ENCODE results near the gene URM1. TPM values are rescaled to one million over a fixed set of nuclear protein-coding genes. Genes with fewer than 3 reads are reported as not detected.
"Not testable (repeated sequence)": the region's sequence is repeated elsewhere in the genome, so short reads cannot be mapped to it uniquely, and the experiment has no call there.

Gene URM1
- total RNA-seq, 2 experiments from 2014 or later = 28.4 to 28.8 TPM

GRCh38 chr9:128411364-128412119 is 40.4 kb downstream of the URM1 start:
- Mint-ChIP-seq H3K4me3 (no peak overlapping the region), H3K27me3 (peaks cover 70% of the 10 kb centered on the region), H3K4me1 (ENCODE audit: low read depth) (no peaks in the 10 kb centered on the region), H3K36me3 (ENCODE audit: low read depth) (no peaks in the 10 kb centered on the region), H3K9me3 (no peaks in the 10 kb centered on the region), H3K27ac (no peak overlapping the region)
- no peak overlapping the region for H3K27ac ChIP-seq (ENCODE audit: low read depth in 1 of 2, low read length in 2 of 2)
- POLR2A ChIA-PET = no interaction called here
- peaks cover 0 to 6% of the 10 kb centered on the region in 2 experiments for H3K9me3 ChIP-seq (ENCODE audit: control insufficient read depth in 1 of 2, insufficient read depth in 1 of 2, low read length in 2 of 2)
- no peak for TF ChIP-seq CTCF (IDR thresholded peaks at IDR 0.05)
- ATAC-seq (ENCODE audit: poor library complexity) (no peak), DNase-seq (no peak)
- H3K4me1 ChIP-seq (ENCODE audit: insufficient read depth, low read length) = no peaks in the 10 kb centered on the region
- intact Hi-C loops (cut with DNase I, micrococcal nuclease) = loop anchor here (1.0 to 2.0 kb wide), 3 partner anchors 49 to 117 kb away; no protein-coding TSS in a partner anchor
- no peaks in the 10 kb centered on the region for H3K36me3 ChIP-seq (ENCODE audit: insufficient read depth, low read length)
- CTCF ChIA-PET = interaction anchor here (0.9 to 2.5 kb wide), 4 partner anchors 8 to 116 kb away, joined by 4 to 20 read pairs (median 4); no protein-coding TSS in a partner anchor
- H3K27me3 ChIP-seq (ENCODE audit: control insufficient read depth in 1 of 2, insufficient read depth in 2 of 2, low read length in 2 of 2) = peaks cover 38 to 48% of the 10 kb centered on the region in 2 experiments
- H3K4me3 ChIP-seq (ENCODE audit: low read length) = no peak overlapping the region

GRCh38 chr9:128412120-128412790 is 41.1 kb downstream of the URM1 start:
- H3K4me3 Mint-ChIP-seq = no peak overlapping the region
- H3K36me3 Mint-ChIP-seq (ENCODE audit: low read depth) = no peaks in the 10 kb centered on the region
- intact Hi-C loops (cut with DNase I, micrococcal nuclease) = loop anchor here (1.0 to 2.0 kb wide), 3 partner anchors 49 to 117 kb away; no protein-coding TSS in a partner anchor
- Histone ChIP-seq H3K4me3 (ENCODE audit: low read length) (no peak overlapping the region), H3K27ac (ENCODE audit: low read depth in 1 of 2, low read length in 2 of 2) (no peak overlapping the region), H3K9me3 (ENCODE audit: control insufficient read depth in 1 of 2, insufficient read depth in 1 of 2, low read length in 2 of 2) (peaks cover 0 to 6% of the 10 kb centered on the region in 2 experiments), H3K4me1 (ENCODE audit: insufficient read depth, low read length) (no peaks in the 10 kb centered on the region), H3K27me3 (ENCODE audit: control insufficient read depth in 1 of 2, insufficient read depth in 2 of 2, low read length in 2 of 2) (peaks cover 38 to 53% of the 10 kb centered on the region in 2 experiments), H3K36me3 (ENCODE audit: insufficient read depth, low read length) (no peaks in the 10 kb centered on the region)
- DNase-seq (peak; percentile 19 to 66 (median 39)), ATAC-seq (ENCODE audit: poor library complexity) (peak; percentile 79)
- CTCF ChIA-PET = interaction anchor here (0.9 to 2.5 kb wide), 4 partner anchors 8 to 117 kb away, joined by 4 to 20 read pairs (median 4); no protein-coding TSS in a partner anchor
- H3K27me3 Mint-ChIP-seq = peaks cover 66% of the 10 kb centered on the region
- no peaks in the 10 kb centered on the region for H3K9me3 Mint-ChIP-seq
- POLR2A ChIA-PET = no interaction called here
- H3K27ac Mint-ChIP-seq = no peak overlapping the region
- H3K4me1 Mint-ChIP-seq (ENCODE audit: low read depth) = no peaks in the 10 kb centered on the region
- TF ChIP-seq CTCF (IDR thresholded peaks at IDR 0.05) = no peak

- CTCF ChIA-PET = interaction anchor here (1.9 kb wide), 1 partner anchor 52 kb away, joined by 5 read pairs; no protein-coding TSS in a partner anchor
- DNase-seq; H3K36me3 Mint-ChIP-seq (ENCODE audit: low read depth); H3K4me3 ChIP-seq (ENCODE audit: low read length); H3K9me3 Mint-ChIP-seq; H3K4me3 Mint-ChIP-seq; H3K9me3 ChIP-seq (ENCODE audit: control insufficient read depth in 1 of 2, insufficient read depth in 1 of 2, low read length in 2 of 2); H3K27ac Mint-ChIP-seq; ATAC-seq (ENCODE audit: poor library complexity); H3K36me3 ChIP-seq (ENCODE audit: insufficient read depth, low read length); POLR2A ChIA-PET; H3K4me1 Mint-ChIP-seq (ENCODE audit: low read depth); H3K4me1 ChIP-seq (ENCODE audit: insufficient read depth, low read length); H3K27ac ChIP-seq (ENCODE audit: low read depth in 1 of 2, low read length in 2 of 2): not testable (repeated sequence)
- intact Hi-C loops (cut with DNase I, micrococcal nuclease) = loop anchor here (2.0 kb wide), 2 partner anchors 51 to 119 kb away; no protein-coding TSS in a partner anchor
- H3K27me3 Mint-ChIP-seq = peaks cover 64% of the 10 kb centered on the region
- H3K27me3 ChIP-seq (ENCODE audit: control insufficient read depth in 1 of 2, insufficient read depth in 2 of 2, low read length in 2 of 2) = peaks cover 36 to 63% of the 10 kb centered on the region in 2 experiments
Observed at GRCh38 chr9:128413728-128414127, 42.6 kb downstream of the URM1 start.

All from CD4-positive, alpha-beta T cell (primary cell).